ENCODE measurements around the gene OR5B2.
A peak's percentile ranks its signal among the peaks of the same experiment; 100 is the strongest.
"Not testable (repeated sequence)": the region's sequence is repeated elsewhere in the genome, so short reads cannot be mapped to it uniquely, and the experiment has no call there.

The OR5B2 gene

DNA sequence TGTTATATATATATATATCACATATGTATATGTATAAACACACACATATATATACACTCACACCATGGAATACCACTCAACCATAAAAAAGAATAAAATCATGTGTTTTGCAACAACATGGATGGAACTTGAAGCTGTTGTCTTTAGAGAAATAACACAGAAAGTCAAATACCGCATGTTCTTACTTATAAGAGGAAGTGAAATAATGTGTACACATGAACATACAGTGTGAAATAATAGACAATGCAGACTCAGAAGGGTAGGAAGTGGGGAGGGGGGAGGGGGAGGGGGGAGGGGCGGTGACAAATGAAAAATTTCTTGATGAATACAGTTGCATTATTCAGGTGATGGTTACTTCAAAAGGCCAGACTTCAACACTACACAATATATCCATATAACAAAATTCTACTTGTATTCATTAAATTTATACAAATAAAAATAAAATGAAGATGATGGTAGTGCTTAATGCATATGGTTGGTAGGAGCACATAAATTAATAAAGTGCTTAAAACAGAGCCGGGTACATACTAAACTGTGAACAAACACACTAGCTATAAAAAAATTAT is 5.8 kb upstream of the OR5B2 start:
- no peak for ATAC-seq (ENCODE audit: low read depth)
- DNase-seq (ENCODE audit: low spot score), result no peak
- Histone ChIP-seq H3K4me3 (ENCODE audit: severe bottlenecking) (no peak overlapping the region), H3K9me3 (ENCODE audit: severe bottlenecking) (no peaks in the 10 kb centered on the region), H3K27ac (ENCODE audit: poor library complexity, severe bottlenecking) (no peak overlapping the region), H3K27me3 (ENCODE audit: insufficient read depth, poor library complexity, severe bottlenecking) (no peaks in the 10 kb centered on the region), H3K36me3 (ENCODE audit: low read depth) (no peaks in the 10 kb centered on the region), H3K4me1 (ENCODE audit: insufficient read depth, poor library complexity, severe bottlenecking) (no peaks in the 10 kb centered on the region)
- TF ChIP-seq, protein P1, sequence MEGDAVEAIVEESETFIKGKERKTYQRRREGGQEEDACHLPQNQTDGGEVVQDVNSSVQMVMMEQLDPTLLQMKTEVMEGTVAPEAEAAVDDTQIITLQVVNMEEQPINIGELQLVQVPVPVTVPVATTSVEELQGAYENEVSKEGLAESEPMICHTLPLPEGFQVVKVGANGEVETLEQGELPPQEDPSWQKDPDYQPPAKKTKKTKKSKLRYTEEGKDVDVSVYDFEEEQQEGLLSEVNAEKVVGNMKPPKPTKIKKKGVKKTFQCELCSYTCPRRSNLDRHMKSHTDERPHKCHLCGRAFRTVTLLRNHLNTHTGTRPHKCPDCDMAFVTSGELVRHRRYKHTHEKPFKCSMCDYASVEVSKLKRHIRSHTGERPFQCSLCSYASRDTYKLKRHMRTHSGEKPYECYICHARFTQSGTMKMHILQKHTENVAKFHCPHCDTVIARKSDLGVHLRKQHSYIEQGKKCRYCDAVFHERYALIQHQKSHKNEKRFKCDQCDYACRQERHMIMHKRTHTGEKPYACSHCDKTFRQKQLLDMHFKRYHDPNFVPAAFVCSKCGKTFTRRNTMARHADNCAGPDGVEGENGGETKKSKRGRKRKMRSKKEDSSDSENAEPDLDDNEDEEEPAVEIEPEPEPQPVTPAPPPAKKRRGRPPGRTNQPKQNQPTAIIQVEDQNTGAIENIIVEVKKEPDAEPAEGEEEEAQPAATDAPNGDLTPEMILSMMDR (IDR thresholded peaks at IDR 0.05; ENCODE audit: poor library complexity, severe bottlenecking), result no peak

DNA sequence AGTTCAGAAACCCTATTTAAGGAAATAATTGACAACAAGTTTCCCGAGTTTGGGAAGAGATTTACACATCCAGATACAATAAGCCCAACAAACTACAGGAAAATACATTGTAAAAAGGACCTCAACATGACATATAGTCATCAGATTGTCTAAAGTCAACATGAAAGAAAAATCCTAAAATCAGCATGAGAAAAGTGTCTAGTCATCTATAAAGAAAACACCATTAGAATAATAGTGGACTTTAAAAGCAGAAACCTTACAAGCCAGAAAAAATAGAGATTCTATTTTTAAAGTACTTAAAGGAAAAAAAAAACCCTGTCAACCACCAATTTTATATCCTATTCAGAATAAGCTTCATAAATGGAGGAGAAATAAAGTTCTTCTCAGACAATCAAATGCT is 1.4 kb upstream of the OR5B2 start:
- Histone ChIP-seq H3K27ac (ENCODE audit: poor library complexity, severe bottlenecking) (no peak overlapping the region), H3K27me3 (ENCODE audit: insufficient read depth, poor library complexity, severe bottlenecking) (no peaks in the 10 kb centered on the region)
- no peak for ATAC-seq (ENCODE audit: low read depth)

DNA sequence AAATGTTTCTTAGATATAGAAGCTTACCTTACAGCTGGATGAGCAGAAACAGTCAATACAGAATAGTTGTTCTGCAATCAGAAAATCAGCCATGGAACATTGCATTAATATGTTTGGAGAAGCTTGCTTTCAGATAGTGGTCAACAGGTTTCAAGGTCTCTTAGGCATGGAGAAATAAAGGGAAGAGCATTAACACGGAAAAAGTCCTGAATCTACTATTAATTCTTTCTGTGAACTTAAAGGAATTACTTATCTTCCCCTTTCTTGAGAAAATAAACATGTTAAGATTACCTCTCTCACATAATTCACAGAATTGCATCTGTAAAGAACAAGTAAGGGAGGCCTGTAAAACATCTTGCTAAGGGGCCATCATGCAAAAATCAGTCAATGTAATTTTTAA is 21.1 kb downstream of the OR5B2 start, which contains the start of gene OR5B3:
TSS of gene OR5B3 (minus strand) at position 101 of the 400 bp plus-strand sequence. CDS start 3,465 bp downstream, outside the sequence.
- DNase-seq (ENCODE audit: low spot score) (no peak), ATAC-seq (ENCODE audit: low read depth) (no peak)
- Histone ChIP-seq H3K36me3 (ENCODE audit: low read depth) (no peaks in the 10 kb centered on the region), H3K27ac (ENCODE audit: poor library complexity, severe bottlenecking) (no peak within 1 kb of the TSS), H3K4me1 (ENCODE audit: insufficient read depth, poor library complexity, severe bottlenecking) (no peaks in the 10 kb centered on the region), H3K4me3 (ENCODE audit: severe bottlenecking) (no peak within 1 kb of the TSS), H3K27me3 (ENCODE audit: insufficient read depth, poor library complexity, severe bottlenecking) (no peaks in the 10 kb centered on the region), H3K9me3 (ENCODE audit: severe bottlenecking) (peaks cover 1% of the 10 kb centered on the region)
- TF ChIP-seq, protein P1 (IDR thresholded peaks at IDR 0.05; ENCODE audit: poor library complexity, severe bottlenecking), result no peak

More for the DNA sequence above, 1.4 kb upstream of the OR5B2 start:
- TF ChIP-seq, protein P1 (IDR thresholded peaks at IDR 0.05; ENCODE audit: poor library complexity, severe bottlenecking), result no peak
- H3K4me1 ChIP-seq (ENCODE audit: insufficient read depth, poor library complexity, severe bottlenecking), result no peaks in the 10 kb centered on the region
- no peaks in the 10 kb centered on the region for H3K9me3 ChIP-seq (ENCODE audit: severe bottlenecking)
- no peak overlapping the region for H3K4me3 ChIP-seq (ENCODE audit: severe bottlenecking)
- DNase-seq (ENCODE audit: low spot score), result no peak
- H3K36me3 ChIP-seq (ENCODE audit: low read depth), result no peaks in the 10 kb centered on the region

DNA sequence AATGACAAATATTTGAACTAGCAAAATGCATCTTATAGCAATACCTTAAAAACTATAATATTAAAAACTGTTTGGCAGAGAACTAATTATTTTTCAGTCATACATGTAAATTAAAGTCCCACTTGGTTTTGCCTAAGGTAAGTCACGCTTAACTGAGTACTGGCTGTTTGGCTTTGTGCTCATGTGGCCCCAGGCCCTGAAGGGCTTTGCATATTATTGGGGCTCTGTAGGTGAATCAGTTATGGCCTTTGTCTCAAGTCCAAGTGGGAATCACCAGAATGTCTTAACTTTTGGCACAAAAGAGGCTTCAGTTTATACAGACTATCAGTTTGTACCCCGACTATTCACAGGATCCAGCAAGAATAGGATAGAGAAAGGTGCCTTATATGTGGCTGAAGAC is 28.3 kb downstream of the OR5B2 start:
- ATAC-seq (ENCODE audit: low read depth), result 0 out of 3 replicates have a peak, but pooled peaks have one; percentile 33
- H3K4me1 ChIP-seq (ENCODE audit: insufficient read depth, poor library complexity, severe bottlenecking); H3K27me3 ChIP-seq (ENCODE audit: insufficient read depth, poor library complexity, severe bottlenecking); H3K36me3 ChIP-seq (ENCODE audit: low read depth); H3K4me3 ChIP-seq (ENCODE audit: severe bottlenecking); DNase-seq (ENCODE audit: low spot score); H3K27ac ChIP-seq (ENCODE audit: poor library complexity, severe bottlenecking); H3K9me3 ChIP-seq (ENCODE audit: severe bottlenecking): not testable (repeated sequence)

DNA sequence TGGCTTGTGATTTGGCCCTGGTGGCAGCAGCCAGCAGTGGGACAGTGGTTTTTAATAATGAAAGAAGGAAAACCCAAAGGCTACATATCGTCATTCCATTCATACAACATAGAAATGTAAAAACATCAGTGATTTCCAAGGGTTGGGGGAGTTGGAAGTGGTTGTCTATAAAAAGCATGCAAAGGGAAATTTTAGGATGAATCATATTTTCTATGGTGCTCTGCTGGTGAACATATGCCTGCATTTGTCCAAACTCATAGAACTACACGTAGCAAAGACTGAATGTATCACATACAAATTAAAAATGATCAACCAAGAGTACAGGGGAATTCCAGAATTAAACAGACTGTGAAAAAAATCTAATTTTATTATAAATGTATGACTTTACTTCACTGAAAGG is 32.3 kb downstream of the OR5B2 start:
- H3K27ac ChIP-seq (ENCODE audit: poor library complexity, severe bottlenecking), result peak overlapping the region; percentile 96
- DNase-seq (ENCODE audit: low spot score) (no peak), ATAC-seq (ENCODE audit: low read depth) (no peak)
- H3K36me3 ChIP-seq (ENCODE audit: low read depth), result no peaks in the 10 kb centered on the region
- peaks cover 35% of the 10 kb centered on the region for H3K4me1 ChIP-seq (ENCODE audit: insufficient read depth, poor library complexity, severe bottlenecking)
- no peaks in the 10 kb centered on the region for H3K27me3 ChIP-seq (ENCODE audit: insufficient read depth, poor library complexity, severe bottlenecking)
- TF ChIP-seq, protein P1 (IDR thresholded peaks at IDR 0.05; ENCODE audit: poor library complexity, severe bottlenecking), result no peak
- peaks cover 2% of the 10 kb centered on the region for H3K9me3 ChIP-seq (ENCODE audit: severe bottlenecking)
- H3K4me3 ChIP-seq (ENCODE audit: severe bottlenecking), result no peak overlapping the region

Measured in RWPE2 (cell line).